HepG2 (cell line): ENCODE results near the gene ADGRV1. TPM values are rescaled to one million over a fixed set of nuclear protein-coding genes. Genes with fewer than 3 reads are reported as not detected.
"Not testable (repeated sequence)": the region's sequence is repeated elsewhere in the genome, so short reads cannot be mapped to it uniquely, and the experiment has no call there.

Experiments
- ATAC-seq: fragments of 200-7000 bp; cut with Tn5 transposase; 3 replicates; pipeline ENCODE4 v1.9.1; 2020; ENCODE audit warnings: mild to moderate bottlenecking, moderate library complexity
- BruUV-seq: library from RNA; stranded (reverse); fragments of 400-500 nt; replicated peaks from 2 replicates; lab custom pipeline; 2021; lab: Mats Ljungman, UMichigan
- CTCF ChIA-PET: fragments of 300-600 bp; formaldehyde crosslinking; extraction: SDS; loops from one replicate; lab custom pipeline; 2021; ENCODE audit warnings: low total read pairs, inconsistent platforms, low intra/inter-chr PET ratio; lab: Yijun Ruan, JAX
- POLR2A ChIA-PET: fragments of 350-600 bp; sonication (Branson Sonifier 250); formaldehyde crosslinking; loops from one replicate; lab custom pipeline; 2020; ENCODE audit warnings: antibody characterized with exemption, inconsistent platforms; lab: Yijun Ruan, JAX
- DNase-seq: peaks from one replicate; pipeline ENCODE4 v3.0.0-alpha.2; 2015; ENCODE audit warnings: low spot score
- FAIRE-seq: peaks from 3 replicates; lab custom pipeline; 2011; peaks lifted over from hg19 to GRCh38; lab: Jason Lieb, UNC
- H2AFZ ChIP-seq: one replicate; pipeline ENCODE4 v1.6.1; 2011; ENCODE audit warnings: low read length, inconsistent platforms
- H3K27ac ChIP-seq: fragments of 300-600 bp; 3 replicates; pipeline ENCODE4 v1.8.0; 2011; ENCODE audit warnings: mixed run types, mild to moderate bottlenecking, mixed read lengths, low read length, inconsistent platforms; ENCODE audit not compliant: insufficient read depth; ENCODE audit errors: extremely low read length
- H3K27me3 ChIP-seq, 2 experiments: fragments of 200-600 bp in 1 of 2; 2 replicates in 1 of 2; 3 replicates in 1 of 2; pipeline versions ENCODE4 v1.6.0 to v1.8.0; 2011; ENCODE audit warnings: low read length in 2 of 2, mild to moderate bottlenecking in 2 of 2, moderate library complexity in 2 of 2, inconsistent platforms in 1 of 2; ENCODE audit not compliant: insufficient read depth in 2 of 2, control insufficient read depth in 1 of 2
- H3K36me3 ChIP-seq, 2 experiments: fragments of 200-600 bp in 1 of 2; replicated peaks in 1 of 2; 2 replicates in 1 of 2; 3 replicates in 1 of 2; pipeline versions ENCODE4 v1.5.1 to v1.8.0; 2011; ENCODE audit warnings: low read length in 2 of 2, inconsistent platforms in 1 of 2; ENCODE audit not compliant: insufficient read depth in 2 of 2, control insufficient read depth in 1 of 2
- H3K4me1 ChIP-seq: 2 replicates; pipeline ENCODE4 v1.5.1; 2012; ENCODE audit warnings: low read length, inconsistent platforms; ENCODE audit not compliant: insufficient read depth
- H3K4me2 ChIP-seq: 2 replicates; pipeline ENCODE4 v1.6.0; 2011; ENCODE audit warnings: low read depth, low read length, inconsistent platforms
- H3K4me3 ChIP-seq, 3 experiments: fragments of 200-600 bp in 1 of 3; sonication (generic), shearing (Covaris generic) in 1 of 3; replicated peaks in 1 of 3; 2 replicates each; pipeline ENCODE4 v1.5.1; 2011 to 2016; ENCODE audit warnings: low read length in 3 of 3, inconsistent platforms in 2 of 3, low read depth in 2 of 3, mild to moderate bottlenecking in 2 of 3, control low read depth in 1 of 3, mixed read lengths in 1 of 3; ENCODE audit not compliant: insufficient read depth in 1 of 3
- H3K79me2 ChIP-seq: one replicate; pipeline ENCODE4 v1.6.1; 2011; ENCODE audit warnings: low read length, inconsistent platforms; ENCODE audit not compliant: insufficient read depth
- H3K9ac ChIP-seq: 2 replicates; pipeline ENCODE4 v1.6.0; 2011; ENCODE audit warnings: mild to moderate bottlenecking, low read depth, low read length, inconsistent platforms; ENCODE audit not compliant: insufficient read depth
- H3K9me3 ChIP-seq: 2 replicates; pipeline ENCODE4 v1.5.1; 2012; ENCODE audit warnings: mild to moderate bottlenecking, low read length
- H4K20me1 ChIP-seq: 2 replicates; pipeline ENCODE4 v1.6.0; 2011; ENCODE audit warnings: inconsistent platforms, mild to moderate bottlenecking, low read length, moderate library complexity; ENCODE audit not compliant: insufficient read depth
- CEBPB ChIP-seq: IDR thresholded peaks from 2 replicates; pipeline ENCODE4 v1.6.1; 2011; ENCODE audit warnings: low read depth, low read length, improper control_type of control experiment, borderline replicate concordance
- CEBPG ChIP-seq: IDR thresholded peaks from 2 replicates; pipeline ENCODE4 v1.6.1; 2016
- ZNF446 ChIP-seq: sonication (generic); formaldehyde crosslinking; IDR thresholded peaks from 2 replicates; pipeline ENCODE4 v1.5.0; 2020; ENCODE audit warnings: mild to moderate bottlenecking, missing genetic modification reagents
- WGBS: methylation state at CpG from one replicate; pipeline ENCODE4 v1.1.6; 2017; ENCODE audit warnings: low lambda C conversion rate; 5-methylcytosine and 5-hydroxymethylcytosine counted together
- in situ Hi-C: cut with HindIII; loops from 2 replicates; pipeline ENCODE4 v1.10.0; 2017; ENCODE audit warnings: low pct_unique_long_range_greater_than_20kb; ENCODE audit not compliant: extremely low pct_ligation_motif_present
- intact Hi-C: fragments of 100-400 bp; cut with micrococcal nuclease; formaldehyde crosslinking; loops from one replicate; pipeline ENCODE4 v1.10.0; 2022; ENCODE audit not compliant: unreplicated experiment
- polyA plus RNA-seq, 8 experiments: library from polyadenylated mRNA; depleted of rRNA in 3 of 8; stranded (reverse) in 7 of 8; unstranded in 1 of 8; fragments of >200 nt; fragmentation: Illumina TruSeq in 4 of 8; extraction: Trizol in 4 of 8; gene quantifications; 2 replicates each; pipeline versions ENCODE4 v1.2.1 to v1.2.3, GENCODE V29; 2011 to 2016; ENCODE audit warnings: low read depth in 4 of 8, missing spikeins in 1 of 8, mixed read lengths in 1 of 8; ENCODE audit not compliant: insufficient read depth in 1 of 8
- total RNA-seq, 5 experiments: library from RNA; depleted of rRNA; stranded (reverse); fragments of >200 nt; fragmentation: Illumina TruSeq; extraction: Trizol; gene quantifications; 2 replicates each; pipeline ENCODE4 v1.2.3, GENCODE V29; 2016; ENCODE audit warnings: low read depth in 1 of 5

Gene ADGRV1
- total and polyA plus RNA-seq, 2 of the 13 experiments (the other 11 are each of a cell fraction or from before 2014, with no cell fraction given) = 1.7 to 3.9 TPM

DNA sequence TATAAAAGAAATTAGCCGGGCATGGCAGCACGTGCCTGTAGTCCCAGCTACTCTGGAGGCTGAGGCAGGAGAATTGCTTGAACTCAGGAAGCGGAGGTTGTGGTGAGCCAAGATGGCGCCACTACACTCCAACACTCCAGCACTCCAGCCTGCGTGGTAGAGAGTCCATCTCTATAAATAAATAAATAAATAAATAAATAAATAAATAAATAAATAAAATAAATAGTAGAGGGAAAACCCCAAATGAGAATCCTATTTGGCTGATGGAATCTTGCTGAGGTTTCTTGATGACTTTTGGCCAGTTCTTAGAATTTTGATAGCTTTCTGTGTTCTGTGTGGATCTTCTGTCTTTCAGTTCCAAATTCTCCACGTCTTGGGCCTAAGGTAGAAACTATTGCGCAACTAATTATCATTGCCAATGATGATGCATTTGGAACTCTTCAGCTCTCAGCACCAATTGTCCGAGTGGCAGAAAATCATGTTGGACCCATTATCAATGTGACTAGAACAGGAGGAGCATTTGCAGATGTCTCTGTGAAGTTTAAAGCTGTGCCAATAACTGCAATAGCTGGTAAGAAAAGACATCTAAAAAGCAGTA lies 126.9 kb downstream of the ADGRV1 start:
- Histone ChIP-seq H4K20me1 (no peaks in the 10 kb centered on the region), H3K4me3 (no peak overlapping the region), H3K4me1 (no peaks in the 10 kb centered on the region), H3K9ac (no peak overlapping the region), H3K4me2 (no peak overlapping the region), H3K27me3 (no peaks in the 10 kb centered on the region; a peak in 1 of 5 replicates), H2AFZ (no peak overlapping the region), H3K9me3 (no peaks in the 10 kb centered on the region), H3K79me2 (no peaks in the 10 kb centered on the region), H3K27ac (no peak overlapping the region), H3K36me3 (no peaks in the 10 kb centered on the region)
- in situ Hi-C loops = no loop called here
- WGBS = 17% methylated on average over 8 of the region's 8 CpGs
- intact Hi-C loops = no loop called here
- TF ChIP-seq ZNF446 (CRISPR knock-in tag) (no peak), CEBPG (CRISPR knock-in tag) (0 out of 2 replicates have a peak, but pooled peaks have one; percentile 21), CEBPB (peak; percentile 89)
- DNase-seq (no peak), FAIRE-seq (no peak), ATAC-seq (no peak)
- ChIA-PET CTCF (no interaction called here), POLR2A (no interaction called here)
- BruUV-seq = no TSS peak

GRCh38 chr5:90686363-90686762 lies 127.8 kb downstream of the ADGRV1 start:
- H3K4me2 ChIP-seq, BruUV-seq, intact Hi-C loops, H3K79me2 ChIP-seq, H3K9ac ChIP-seq, in situ Hi-C loops, CTCF ChIA-PET, H3K36me3 ChIP-seq, FAIRE-seq, H3K27me3 ChIP-seq, H4K20me1 ChIP-seq, POLR2A ChIA-PET, DNase-seq, H3K9me3 ChIP-seq, H3K4me3 ChIP-seq, H3K4me1 ChIP-seq, H3K27ac ChIP-seq, H2AFZ ChIP-seq, ATAC-seq: not testable (repeated sequence)
- 94% methylated on average over 2 of the region's 2 CpGs for WGBS

GRCh38 chr5:90687458-90687857 lies 128.9 kb downstream of the ADGRV1 start:
- 50% methylated on average over 3 of the region's 3 CpGs for WGBS
- H3K4me3 ChIP-seq, H4K20me1 ChIP-seq, H2AFZ ChIP-seq, H3K4me1 ChIP-seq, H3K4me2 ChIP-seq, H3K36me3 ChIP-seq, POLR2A ChIA-PET, in situ Hi-C loops, BruUV-seq, DNase-seq, H3K27me3 ChIP-seq, H3K27ac ChIP-seq, H3K79me2 ChIP-seq, H3K9ac ChIP-seq, FAIRE-seq, ATAC-seq, CTCF ChIA-PET, H3K9me3 ChIP-seq, intact Hi-C loops: not testable (repeated sequence)
